Measurements from ENCODE around the gene MDN1.

MDN1 gene

DNA sequence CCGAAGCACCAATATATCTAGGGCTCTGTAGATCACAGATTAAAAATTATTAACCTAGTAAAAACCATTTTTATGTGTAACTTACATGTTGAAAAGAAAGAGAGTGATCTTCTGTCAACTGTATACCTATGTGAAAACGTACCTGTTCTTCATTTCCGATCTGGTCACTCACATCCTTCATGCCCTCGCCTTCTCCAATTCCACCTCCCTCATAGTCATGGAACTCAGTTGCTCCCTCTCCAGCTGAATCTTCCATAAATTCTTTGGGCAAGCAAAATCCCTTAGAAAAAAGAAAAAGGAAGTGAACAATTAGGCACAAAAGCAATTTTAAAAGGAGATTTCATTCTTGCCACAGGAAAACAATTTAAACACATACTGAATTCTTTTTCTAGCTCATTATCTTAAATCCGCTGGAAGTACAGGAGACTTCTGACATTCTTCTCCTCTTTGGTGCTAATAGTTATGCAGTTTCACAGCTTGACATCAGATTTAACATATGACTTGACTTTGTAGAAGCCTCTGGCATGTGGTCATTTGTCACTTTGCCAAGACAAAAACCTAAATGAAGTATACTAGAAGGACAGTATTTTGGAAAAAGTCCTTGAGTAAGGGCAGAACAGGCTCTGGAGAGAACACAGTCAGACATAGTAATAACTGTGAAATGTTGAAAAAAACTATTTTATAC, 151.6 kb downstream of the MDN1 start:
- TF ChIP-seq, protein P1, sequence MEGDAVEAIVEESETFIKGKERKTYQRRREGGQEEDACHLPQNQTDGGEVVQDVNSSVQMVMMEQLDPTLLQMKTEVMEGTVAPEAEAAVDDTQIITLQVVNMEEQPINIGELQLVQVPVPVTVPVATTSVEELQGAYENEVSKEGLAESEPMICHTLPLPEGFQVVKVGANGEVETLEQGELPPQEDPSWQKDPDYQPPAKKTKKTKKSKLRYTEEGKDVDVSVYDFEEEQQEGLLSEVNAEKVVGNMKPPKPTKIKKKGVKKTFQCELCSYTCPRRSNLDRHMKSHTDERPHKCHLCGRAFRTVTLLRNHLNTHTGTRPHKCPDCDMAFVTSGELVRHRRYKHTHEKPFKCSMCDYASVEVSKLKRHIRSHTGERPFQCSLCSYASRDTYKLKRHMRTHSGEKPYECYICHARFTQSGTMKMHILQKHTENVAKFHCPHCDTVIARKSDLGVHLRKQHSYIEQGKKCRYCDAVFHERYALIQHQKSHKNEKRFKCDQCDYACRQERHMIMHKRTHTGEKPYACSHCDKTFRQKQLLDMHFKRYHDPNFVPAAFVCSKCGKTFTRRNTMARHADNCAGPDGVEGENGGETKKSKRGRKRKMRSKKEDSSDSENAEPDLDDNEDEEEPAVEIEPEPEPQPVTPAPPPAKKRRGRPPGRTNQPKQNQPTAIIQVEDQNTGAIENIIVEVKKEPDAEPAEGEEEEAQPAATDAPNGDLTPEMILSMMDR (IDR thresholded peaks at IDR 0.05), result no peak

DNA sequence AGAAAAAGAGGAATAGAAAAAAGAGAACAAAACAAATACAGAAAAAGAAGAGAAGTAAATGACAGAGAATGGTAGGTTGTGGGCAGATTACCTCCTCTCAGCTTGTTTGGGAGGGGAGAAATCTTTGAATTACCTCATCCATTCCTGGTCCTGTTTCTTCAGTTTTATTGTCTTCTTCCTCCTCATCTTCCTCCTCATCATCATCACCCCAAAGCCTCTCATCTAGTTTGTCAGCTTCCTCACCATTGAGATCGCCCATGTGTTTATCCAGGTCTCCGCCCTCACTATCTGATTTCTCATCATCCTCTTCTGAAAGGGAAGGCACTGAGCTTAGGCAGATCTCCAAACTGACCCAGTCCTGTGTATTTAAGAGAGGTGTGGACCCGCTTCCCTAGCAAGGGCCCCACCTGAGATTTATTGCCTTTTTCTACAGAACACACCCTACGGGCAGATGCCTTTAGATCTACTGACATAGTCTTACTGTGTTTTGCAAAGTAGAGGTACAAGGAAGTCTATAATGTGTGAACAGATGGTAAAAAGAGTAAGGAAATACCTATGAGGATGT, 156.9 kb downstream of the MDN1 start:
- TF ChIP-seq, protein P1 (IDR thresholded peaks at IDR 0.05), result no peak

DNA sequence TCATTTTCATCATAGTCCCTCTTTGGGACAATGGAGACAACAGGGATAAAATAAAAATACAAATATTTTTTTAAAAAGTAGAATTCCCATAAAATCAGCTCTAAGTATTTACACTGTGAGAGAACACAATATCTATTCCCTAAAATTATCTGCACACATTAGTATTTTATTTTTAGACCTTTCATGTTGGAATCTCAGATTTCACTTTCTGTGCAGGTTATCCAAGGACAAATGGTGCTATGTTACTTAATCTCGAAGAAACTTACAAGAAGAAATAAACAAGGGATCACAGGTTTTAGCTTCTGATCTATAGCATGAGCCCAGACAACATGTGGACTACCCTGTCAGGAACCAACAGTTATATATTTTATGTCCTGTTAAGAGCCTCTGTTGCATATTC, 158.0 kb downstream of the MDN1 start:
- TF ChIP-seq, protein P1 (IDR thresholded peaks at IDR 0.05), result no peak

DNA sequence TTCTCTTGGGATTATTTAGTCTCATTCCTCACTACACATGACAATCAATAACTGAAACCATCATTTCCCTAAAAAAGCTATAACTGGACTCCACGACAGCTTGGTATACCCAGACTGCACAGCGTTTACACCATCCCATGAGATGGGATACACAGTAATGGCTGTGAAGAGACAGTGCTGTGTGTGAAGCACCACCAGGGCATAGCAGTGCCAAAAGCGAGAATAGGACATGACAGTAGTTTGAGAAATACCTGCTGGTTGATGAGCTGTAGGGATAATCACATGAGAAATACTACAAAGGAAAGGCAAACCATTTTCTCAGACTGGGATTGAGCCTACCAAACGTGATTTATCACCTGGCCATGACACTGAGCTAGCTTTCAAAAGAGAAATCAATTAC, 158.6 kb downstream of the MDN1 start:
- TF ChIP-seq, protein P1 (IDR thresholded peaks at IDR 0.05), result no peak

DNA sequence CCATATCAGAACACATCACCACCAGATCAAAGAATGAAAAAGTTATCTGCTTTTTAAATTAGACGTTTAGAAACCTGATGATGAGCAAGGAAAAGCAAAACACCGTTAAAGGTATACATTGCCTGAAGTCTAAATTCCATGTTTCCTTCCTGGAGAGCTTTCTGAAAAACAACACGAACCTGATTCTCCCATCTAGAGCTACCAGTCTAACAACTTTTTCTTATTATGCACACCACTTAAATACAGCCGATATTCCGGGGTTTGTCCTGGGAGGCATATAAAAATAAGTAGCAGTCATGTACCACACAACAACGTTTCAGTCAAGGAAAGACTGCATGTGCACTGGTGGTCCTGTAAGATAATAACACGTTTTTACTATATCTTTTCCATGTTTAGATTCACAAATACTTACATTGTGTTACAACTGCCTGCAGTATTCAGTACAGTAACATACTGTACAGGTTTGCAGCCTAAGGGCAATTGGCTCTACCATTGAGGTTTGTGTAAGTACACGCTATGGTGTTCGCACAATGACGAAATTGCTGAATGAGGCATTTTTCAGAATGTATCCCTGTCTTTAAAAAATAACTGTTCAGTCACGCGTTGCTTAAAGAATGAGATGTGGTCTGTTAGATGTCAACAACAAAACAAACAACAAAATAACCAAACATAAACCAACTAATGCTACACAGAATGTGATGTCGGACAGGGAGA, 162.0 kb downstream of the MDN1 start:
- TF ChIP-seq, protein P1 (IDR thresholded peaks at IDR 0.05), result no peak

DNA sequence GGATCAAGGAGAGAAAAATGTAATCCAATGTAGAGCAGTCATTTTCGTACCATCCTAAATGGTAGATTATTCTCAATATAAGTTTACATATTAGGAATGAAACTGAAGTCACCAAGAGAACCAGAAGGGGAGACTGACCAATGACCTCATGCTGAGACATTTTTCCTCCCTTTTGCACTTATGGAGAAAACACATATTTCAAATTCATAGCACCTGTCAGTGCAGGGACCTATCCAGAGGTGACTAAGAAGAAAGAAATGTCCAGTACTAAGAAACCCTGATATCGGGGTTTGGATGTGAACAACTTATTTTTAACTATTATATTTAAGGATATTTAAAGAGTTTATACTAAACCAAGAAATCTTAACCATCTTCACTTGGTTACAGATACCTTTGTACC, 164.5 kb downstream of the MDN1 start:
- TF ChIP-seq, protein P1 (IDR thresholded peaks at IDR 0.05), result no peak

DNA sequence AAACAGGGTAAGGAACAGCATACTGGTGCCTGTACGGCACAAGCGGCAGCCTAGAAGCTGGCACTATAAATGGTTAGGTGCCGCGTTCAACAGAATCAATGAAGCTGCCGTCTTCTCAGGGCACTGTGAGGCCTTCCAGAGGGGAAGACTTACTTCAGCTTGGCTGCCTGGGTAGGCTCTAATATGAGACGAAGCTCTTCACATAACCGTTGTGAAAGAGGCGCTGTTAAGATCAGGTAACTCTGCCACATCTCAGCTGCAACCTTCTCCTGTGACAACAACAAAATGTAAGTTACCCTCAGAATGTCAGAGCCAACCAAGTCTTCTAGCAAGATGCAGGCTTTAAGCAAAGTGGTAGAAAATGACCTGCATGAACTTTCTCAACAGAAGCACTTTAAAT, 169.0 kb downstream of the MDN1 start:
- TF ChIP-seq, protein P1 (IDR thresholded peaks at IDR 0.05), result no peak
